ENCODE data around the gene ANKZF1.

Gene ANKZF1

GRCh38 chr2:219228041-219228910 is 1.3 kb upstream of the ANKZF1 start:
- DNase-seq = no peak

GRCh38 chr2:219228911-219229304 is 698 bp upstream of the ANKZF1 start:
- DNase-seq = no peak

- peak; percentile 72 for DNase-seq
These were observed 494 bp downstream of the ANKZF1 start for GRCh38 chr2:219230059-219230540.

GRCh38 chr2:219234331-219234730 is 4.7 kb downstream of the ANKZF1 start:
- DNase-seq = no peak

- DNase-seq = no peak
These were observed 13.7 kb downstream of the ANKZF1 start for GRCh38 chr2:219243291-219243761.

GRCh38 chr2:219244789-219245147 is 15.2 kb downstream of the ANKZF1 start:
- DNase-seq = no peak

- DNase-seq = peak; percentile 98
These were observed 15.7 kb downstream of the ANKZF1 start, which contains the start of the genes GLB1L and STK16 for GRCh38 chr2:219245148-219245898. Gene GLB1L, minus strand, starts transcription at chr2:219245444. Its CDS starts 1,871 bp downstream, at chr2:219243573. Gene STK16, plus strand, starts transcription at chr2:219245479. Its CDS starts 521 bp downstream, at chr2:219246000.

- peak; percentile 43 for DNase-seq
These were observed 16.3 kb downstream of the ANKZF1 start for GRCh38 chr2:219245899-219246230.

- no peak for DNase-seq
These were observed 17.0 kb downstream of the ANKZF1 start for GRCh38 chr2:219246559-219246958.

- peak; percentile 75 for DNase-seq
These were observed 18.4 kb downstream of the ANKZF1 start for GRCh38 chr2:219247678-219248642.

GRCh38 chr2:219248845-219249202 is 19.2 kb downstream of the ANKZF1 start:
- DNase-seq = no peak

- DNase-seq = peak; percentile 59
These were observed 19.8 kb downstream of the ANKZF1 start for GRCh38 chr2:219249203-219249980.

- no peak for DNase-seq
These were observed 20.6 kb downstream of the ANKZF1 start for GRCh38 chr2:219250049-219250781.

GRCh38 chr2:219251656-219252055 is 22.1 kb downstream of the ANKZF1 start:
- no peak for DNase-seq

- peak; percentile 40 for DNase-seq
These were observed 22.5 kb downstream of the ANKZF1 start for GRCh38 chr2:219252084-219252483.

GRCh38 chr2:219252570-219252899 is 22.9 kb downstream of the ANKZF1 start:
- DNase-seq = no peak

GRCh38 chr2:219252900-219253752 is 23.5 kb downstream of the ANKZF1 start, which contains the start of gene TUBA4B:
Gene TUBA4B, plus strand, starts transcription at chr2:219253243. Its CDS starts 165 bp downstream, at chr2:219253408.
- peak; percentile 65 for DNase-seq

GRCh38 chr2:219253753-219254589 is 24.4 kb downstream of the ANKZF1 start, which contains the start of gene TUBA4A:
Gene TUBA4A, minus strand, starts transcription at chr2:219253918. Its CDS starts 60 bp downstream, at chr2:219253858.
- peak; percentile 93 for DNase-seq

All from stimulated activated CD8-positive, alpha-beta memory T cell treated with anti-CD3 and anti-CD28 coated beads, Interleukin-4, amount 100 ng/mL, for 48 hours (primary cell).